Upper lobe of left lung (tissue), 4 donors: ENCODE results near the gene CDC45.

ENCODE experiments used
- CTCF ChIP-seq, 6 experiments: fragments of 450-650 bp in 4 of 6; fragments of 200-600 bp in 2 of 6; sonication (generic) in 2 of 6; IDR thresholded peaks; one replicate each; pipeline ENCODE4 v1.5.1; 2016 to 2019; ENCODE audit warnings: antibody characterized with exemption in 6 of 6
- POLR2AphosphoS5 ChIP-seq, 2 donors: sonication (generic); formaldehyde crosslinking; IDR thresholded peaks; one replicate each; pipeline ENCODE4 v1.5.1; 2017; ENCODE audit warnings: antibody characterized with exemption in 2 of 2

GRCh38 chr22:19450363-19451175, 29.2 kb upstream of the CDC45 start:
- TF ChIP-seq POLR2AphosphoS5 (IDR thresholded peaks at IDR 0.05) (no peak), CTCF (IDR thresholded peaks at IDR 0.05) (no peak)
